ENCODE results near the gene ST8SIA5.

GRCh38 chr18:46721331-46721730 is 35.5 kb downstream of the ST8SIA5 start:
- TF ChIP-seq EZH2phosphoT487 (IDR thresholded peaks at IDR 0.05; ENCODE audit: borderline replicate concordance, low read length) (no peak), CTCF (IDR thresholded peaks at IDR 0.05; ENCODE audit: low read depth, low read length, poor library complexity, severe bottlenecking) (no peak)
